Right cardiac atrium (tissue), 5 donors: Measurements from ENCODE around the gene BRD1. TPM values are rescaled to one million over a fixed set of nuclear protein-coding genes. Genes with fewer than 3 reads are reported as not detected.

Source experiments
- ATAC-seq, 2 donors: fragments of 200-7000 bp; cut with Tn5 transposase; one replicate each; pipeline versions ENCODE4 v1.8.0 to v1.9.1; 2020; ENCODE audit warnings: moderate library complexity in 2 of 2, mild to moderate bottlenecking in 1 of 2
- DNase-seq, 3 donors: peaks; one replicate each; pipeline ENCODE4 v3.0.0-alpha.2; 2020
- H3K27ac ChIP-seq: one replicate; pipeline ENCODE4 v1.5.1; 2013; ENCODE audit warnings: mild to moderate bottlenecking, low read length, control low read depth, moderate library complexity
- H3K27me3 ChIP-seq: one replicate; pipeline ENCODE4 v1.6.1; 2013; ENCODE audit not compliant: control insufficient read depth, insufficient read depth
- H3K4me1 ChIP-seq: one replicate; pipeline ENCODE4 v1.6.1; 2013; ENCODE audit warnings: low read length; ENCODE audit not compliant: control insufficient read depth, insufficient read depth
- H3K4me3 ChIP-seq: one replicate; pipeline ENCODE4 v1.5.1; 2013; ENCODE audit warnings: low read length, control low read depth
- H3K9me3 ChIP-seq: one replicate; pipeline ENCODE4 v1.6.1; 2013; ENCODE audit warnings: low read length; ENCODE audit not compliant: control insufficient read depth
- WGBS: extraction: QIAGEN DNeasy Blood & Tissue Kit; methylation state at CpG from one replicate; pipeline ENCODE4 v1.1.7; 2013; 5-methylcytosine and 5-hydroxymethylcytosine counted together
- intact Hi-C, 4 donors: fragments of 100-400 bp; cut with DNase I; formaldehyde crosslinking; loops; one replicate each; pipeline versions ENCODE4 v1.11.0 to v1.14.0; 2022 to 2023
- long read RNA-seq, 4 donors: library from polyadenylated mRNA; unstranded; transcript quantifications; one replicate each; pipeline ENCODE4 v2.0.0, GENCODE V29; 2020 to 2021
- polyA plus RNA-seq: library from polyadenylated mRNA; stranded (reverse); fragments of 200-250 nt; gene quantifications from one replicate; pipeline ENCODE4 v1.2.3, GENCODE V29; 2013
- total RNA-seq, 4 donors: library from RNA; stranded (reverse); fragmentation: NEBNext Ultra II Directional; extraction: Animal tissue kit (Norgen Biotek cat#: 25700); gene quantifications; one replicate each; pipeline ENCODE4 v1.2.1, GENCODE V29; 2021
- donor health status: healthy with polysubstance abuse.
- donor health status: DM: no; HTN: yes; CAD: no.
- donor health status: DM: no; HTN: no; CAD: no.
- donor health status: DM: no; HTN: yes; CAD: no; lungs with severe emphysema.
- donor health status: DM: yes; HTN: yes; CAD: no.

BRD1 gene
- total RNA-seq (10 to 100 TPM; 17.7 to 19.4 (median 18.3) TPM), polyA plus RNA-seq (16.3 TPM)
- long read RNA-seq, donor 1, full-length matches to known transcripts: 2 of 36 reads
- long read RNA-seq, donor 1, partial matches to known transcripts: 11 of 36 reads
- long read RNA-seq, donor 1, other reads (novel, unspliced or antisense): 23 of 36 reads
- long read RNA-seq, donor 2, full-length matches to known transcripts: 2 of 15 reads
- long read RNA-seq, donor 2, partial matches to known transcripts: 5 of 15 reads
- long read RNA-seq, donor 2, other reads (novel, unspliced or antisense): 8 of 15 reads
- long read RNA-seq, donor 3, full-length matches to known transcripts: 10 of 33 reads
- long read RNA-seq, donor 3, partial matches to known transcripts: 12 of 33 reads
- long read RNA-seq, donor 3, other reads (novel, unspliced or antisense): 11 of 33 reads
- long read RNA-seq, donor 4, full-length matches to known transcripts: 2 of 22 reads
- long read RNA-seq, donor 4, partial matches to known transcripts: 6 of 22 reads
- long read RNA-seq, donor 4, other reads (novel, unspliced or antisense): 14 of 22 reads

GRCh38 chr22:49827853-49828598, at the start of gene BRD1:
Gene BRD1, minus strand, starts transcription at chr22:49827873. Its CDS starts 3,556 bp downstream, at chr22:49824317.
- Histone ChIP-seq H3K4me3 (peak within 1 kb of the TSS; percentile 97), H3K27me3 (no peaks in the 10 kb centered on the region), H3K9me3 (no peaks in the 10 kb centered on the region), H3K27ac (peak within 1 kb of the TSS; percentile 78), H3K4me1 (peaks cover 10% of the 10 kb centered on the region)
- 21% methylated on average over 54 of the region's 54 CpGs for WGBS
- DNase-seq (peak; percentile 73 to 91 (median 88)), ATAC-seq (peak; percentile 69 to 78)
- intact Hi-C loops: no loop called here

- ATAC-seq: no peak
- DNase-seq: peak in 1 of 3 donors; percentile 19
- intact Hi-C loops: no loop called here
- no peak overlapping the region for H3K27ac ChIP-seq
- WGBS: 87% methylated on average over 16 of the region's 16 CpGs
- no peaks in the 10 kb centered on the region for H3K9me3 ChIP-seq
- no peaks in the 10 kb centered on the region for H3K27me3 ChIP-seq
- H3K4me1 ChIP-seq: no peaks in the 10 kb centered on the region
- H3K4me3 ChIP-seq: no peak overlapping the region
Measured at GRCh38 chr22:49873228-49873940, 45.7 kb upstream of the BRD1 start.

DNA sequence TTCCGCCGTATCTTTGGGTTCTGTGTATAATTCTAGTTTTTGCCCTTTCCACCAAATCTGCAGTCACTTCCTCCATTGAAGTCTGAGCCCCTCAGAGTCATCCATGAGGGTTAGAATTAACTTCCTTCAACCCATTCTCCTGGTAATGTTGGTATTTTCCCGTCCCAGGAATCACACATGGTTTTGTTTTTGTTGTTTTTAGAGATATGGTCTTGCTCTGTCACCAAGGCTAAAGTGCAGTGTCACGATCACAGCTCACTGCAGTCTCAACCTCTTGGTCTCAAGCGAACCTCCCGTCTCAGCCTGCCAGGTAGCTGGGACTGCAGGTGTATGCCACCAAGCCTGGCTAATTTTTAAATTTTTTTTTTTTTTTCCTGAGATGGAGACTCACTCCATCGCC, 44.7 kb upstream of the BRD1 start:
- no peaks in the 10 kb centered on the region for H3K27me3 ChIP-seq
- intact Hi-C loops: no loop called here
- H3K27ac ChIP-seq: no peak overlapping the region
- ATAC-seq: no peak
- no peak for DNase-seq
- no peak overlapping the region for H3K4me3 ChIP-seq
- H3K4me1 ChIP-seq: no peaks in the 10 kb centered on the region
- 88% methylated on average over 7 of the region's 7 CpGs for WGBS
- no peaks in the 10 kb centered on the region for H3K9me3 ChIP-seq

DNA sequence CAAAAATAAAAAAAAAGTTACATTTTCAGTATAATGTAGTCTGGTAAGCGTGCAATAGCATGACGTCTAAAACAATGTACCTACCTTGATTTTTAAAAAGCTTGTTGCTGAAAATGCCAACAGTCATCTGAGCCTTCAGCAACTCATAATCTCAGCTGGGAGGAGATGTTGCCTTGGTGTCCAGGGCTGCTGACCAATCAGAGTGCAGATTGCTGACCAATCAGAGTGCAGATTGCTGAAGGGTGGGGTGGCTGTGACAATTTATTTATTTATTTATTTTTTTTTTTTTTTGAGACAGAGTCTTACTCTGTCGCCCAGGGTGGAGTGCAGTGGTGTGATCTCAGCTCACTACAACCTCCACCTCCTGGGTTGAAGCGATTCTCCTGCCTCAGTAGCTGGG, 43.8 kb upstream of the BRD1 start:
- DNase-seq: peak in 1 of 3 donors; percentile 10
- 96% methylated on average over 4 of the region's 4 CpGs for WGBS

GRCh38 chr22:49869845-49870712, 42.4 kb upstream of the BRD1 start:
- H3K27me3 ChIP-seq: no peaks in the 10 kb centered on the region
- intact Hi-C loops: no loop called here
- 88% methylated on average over 14 of the region's 14 CpGs for WGBS
- H3K4me1 ChIP-seq: no peaks in the 10 kb centered on the region
- DNase-seq (no peak), ATAC-seq (no peak)
- H3K27ac ChIP-seq: no peak overlapping the region
- H3K9me3 ChIP-seq: no peaks in the 10 kb centered on the region
- no peak overlapping the region for H3K4me3 ChIP-seq

More for the DNA sequence above, 43.8 kb upstream of the BRD1 start:
- no peaks in the 10 kb centered on the region for H3K27me3 ChIP-seq
- ATAC-seq: no peak
- H3K4me1 ChIP-seq: no peaks in the 10 kb centered on the region
- H3K4me3 ChIP-seq: no peak overlapping the region
- intact Hi-C loops: no loop called here
- no peak overlapping the region for H3K27ac ChIP-seq
- no peaks in the 10 kb centered on the region for H3K9me3 ChIP-seq

- WGBS: 91% methylated on average over 17 of the region's 17 CpGs
- DNase-seq (peak in 1 of 3 donors; percentile 6), ATAC-seq (no peak)
- Histone ChIP-seq H3K27ac (no peak overlapping the region), H3K9me3 (no peaks in the 10 kb centered on the region), H3K4me3 (no peak overlapping the region), H3K27me3 (no peaks in the 10 kb centered on the region), H3K4me1 (no peaks in the 10 kb centered on the region)
- intact Hi-C loops: no loop called here
Measured at GRCh38 chr22:49869086-49869830, 41.6 kb upstream of the BRD1 start.

DNA sequence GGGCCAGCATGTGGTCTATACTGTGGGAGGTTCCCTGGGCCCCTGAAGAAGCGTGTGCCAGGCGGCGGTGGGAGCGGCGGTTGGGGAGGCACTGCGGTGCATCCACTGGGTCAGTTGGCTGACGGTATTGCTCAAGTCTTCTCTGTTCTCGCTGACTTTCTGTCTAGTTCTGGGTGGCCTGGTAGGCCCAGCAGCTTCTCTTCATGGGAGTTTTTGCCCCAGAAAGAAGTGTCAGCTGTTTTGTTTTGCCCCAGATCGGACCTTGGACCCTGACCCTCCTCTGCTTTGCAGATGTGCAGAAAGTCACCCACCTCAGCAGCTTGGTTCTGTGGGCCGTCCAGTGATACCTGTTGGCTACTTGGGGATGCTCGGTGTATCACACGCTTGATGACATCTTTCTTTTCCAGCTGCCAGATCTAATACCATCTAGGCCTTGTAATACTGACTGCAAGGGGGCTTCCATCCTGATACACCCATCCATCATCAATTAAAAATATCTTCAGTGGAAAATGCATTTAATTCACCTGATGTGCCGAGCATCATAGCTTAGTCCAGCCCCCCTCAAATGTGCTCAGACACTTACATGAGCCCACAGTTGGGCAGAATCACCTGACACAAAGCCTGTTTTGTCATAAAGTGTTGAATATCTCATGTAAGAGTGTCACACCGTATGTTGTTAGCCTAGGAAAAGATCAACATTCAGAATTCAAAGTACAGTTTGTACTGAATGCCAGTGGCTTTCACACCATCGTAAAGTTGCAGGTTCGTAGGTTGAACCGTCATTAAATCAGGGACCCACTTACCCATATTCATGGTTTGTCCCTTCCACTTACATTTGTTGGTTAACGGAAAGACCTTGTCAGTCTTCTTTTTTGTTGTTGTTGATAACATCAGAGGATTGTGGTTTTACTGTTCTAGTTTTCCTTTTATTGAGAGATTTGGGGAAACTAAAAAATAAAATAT, 39.9 kb upstream of the BRD1 start:
- ATAC-seq: no peak
- WGBS: 96% methylated on average over 18 of the region's 18 CpGs
- Histone ChIP-seq H3K9me3 (no peaks in the 10 kb centered on the region), H3K27me3 (no peaks in the 10 kb centered on the region), H3K27ac (no peak overlapping the region), H3K4me1 (no peaks in the 10 kb centered on the region), H3K4me3 (no peak overlapping the region)
- intact Hi-C loops: no loop called here
- DNase-seq: peak in 1 of 3 donors; percentile 15

DNA sequence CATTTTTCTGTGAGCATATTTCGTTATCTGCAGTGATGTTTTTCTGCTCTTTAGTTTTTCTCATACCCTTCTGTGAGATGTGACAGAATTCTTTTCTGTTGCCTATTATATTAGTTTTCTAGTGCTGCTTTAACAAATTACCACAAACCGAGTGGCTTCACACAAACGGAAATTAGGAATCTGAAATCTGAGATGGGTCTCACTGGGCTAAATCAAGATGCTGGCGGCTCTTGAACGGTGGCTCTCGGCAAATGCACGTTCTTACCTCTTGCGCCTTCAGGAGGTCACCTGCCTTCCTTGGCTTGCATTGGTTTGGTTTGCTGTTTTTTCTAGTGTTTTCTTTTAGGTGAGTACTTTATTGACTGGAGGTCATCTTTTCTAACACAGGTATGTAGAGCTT, 39.0 kb upstream of the BRD1 start:
- Histone ChIP-seq H3K9me3 (no peaks in the 10 kb centered on the region), H3K4me3 (no peak overlapping the region), H3K27ac (no peak overlapping the region), H3K27me3 (no peaks in the 10 kb centered on the region), H3K4me1 (no peaks in the 10 kb centered on the region)
- no peak for ATAC-seq
- DNase-seq: no peak
- WGBS: 93% methylated on average over 8 of the region's 8 CpGs
- intact Hi-C loops: no loop called here

- Histone ChIP-seq H3K27me3 (no peaks in the 10 kb centered on the region), H3K4me3 (no peak overlapping the region), H3K27ac (no peak overlapping the region), H3K9me3 (no peaks in the 10 kb centered on the region), H3K4me1 (no peaks in the 10 kb centered on the region)
- 40% methylated on average over 2 of the region's 2 CpGs for WGBS
- DNase-seq (no peak), ATAC-seq (no peak)
- intact Hi-C loops: no loop called here
Measured at GRCh38 chr22:49866134-49866533, 38.5 kb upstream of the BRD1 start.
